ENCODE results near the gene PNMT. TPM values are rescaled to one million over a fixed set of nuclear protein-coding genes. Genes with fewer than 3 reads are reported as not detected.

The PNMT gene
- total and polyA plus RNA-seq, 8 donors: 0.45 to 16.6 (median 7.1) TPM; not detected in 2

GRCh38 chr17:39621523-39622379 lies 46.5 kb upstream of the PNMT start:
- Histone ChIP-seq H3K36me3 (no peaks in the 10 kb centered on the region), H3K27me3 (peaks cover 3 to 64% (median 22%) of the 10 kb centered on the region in 3 donors), H3K9me3 (no peaks in the 10 kb centered on the region), H3K4me1 (peaks cover 13 to 47% (median 44%) of the 10 kb centered on the region in 4 donors), H3K27ac (peak overlapping the region in 1 of 5 donors; percentile 18), H3K4me3 (no peak overlapping the region)
- 10 to 18% (median 11%) methylated on average over 19 to 26 of the region's 26 CpGs for WGBS, 5 donors
- peak; percentile 92 to 93 for DNase-seq
- TF ChIP-seq POLR2A (IDR thresholded peaks at IDR 0.05) (no peak), POLR2AphosphoS5 (IDR thresholded peaks at IDR 0.05) (peak in 2 of 3 donors; percentile 54 to 84), CTCF (IDR thresholded peaks at IDR 0.05) (peak in 5 of 7 experiments; percentile 91 to 100 (median 99)), EP300 (IDR thresholded peaks at IDR 0.05) (no peak)
- intact Hi-C loops (cut with DNase I; ENCODE audit: low total_unique reads): no loop called here

- intact Hi-C loops (cut with DNase I; ENCODE audit: low total_unique reads): no loop called here
- no peak for TF ChIP-seq EP300 (IDR thresholded peaks at IDR 0.05)
- Histone ChIP-seq H3K4me1 (peaks cover 15 to 49% (median 47%) of the 10 kb centered on the region in 4 donors), H3K27me3 (peaks cover 10 to 64% (median 29%) of the 10 kb centered on the region in 3 donors), H3K4me3 (no peak overlapping the region), H3K27ac (peak overlapping the region in 1 of 5 donors; percentile 18), H3K36me3 (no peaks in the 10 kb centered on the region), H3K9me3 (no peaks in the 10 kb centered on the region)
- no peak for DNase-seq
- 48 to 60% (median 55%) methylated on average over 16 of the region's 16 CpGs for WGBS, 5 donors
Observed at GRCh38 chr17:39622380-39623006, 45.8 kb upstream of the PNMT start.

GRCh38 chr17:39623356-39623950 lies 44.8 kb upstream of the PNMT start:
- TF ChIP-seq EP300 (IDR thresholded peaks at IDR 0.05) (no peak), POLR2AphosphoS5 (IDR thresholded peaks at IDR 0.05) (peak in 1 of 3 donors; percentile 44), CTCF (IDR thresholded peaks at IDR 0.05) (peak in 5 of 7 experiments; percentile 88 to 95 (median 92)), POLR2A (IDR thresholded peaks at IDR 0.05) (no peak)

GRCh38 chr17:39624313-39624712 lies 43.9 kb upstream of the PNMT start:
- peaks cover 10 to 66% (median 39%) of the 10 kb centered on the region in 3 donors for H3K27me3 ChIP-seq
- H3K4me3 ChIP-seq: no peak overlapping the region
- no peak overlapping the region for H3K27ac ChIP-seq
- no peaks in the 10 kb centered on the region for H3K9me3 ChIP-seq
- no peak for TF ChIP-seq POLR2A (IDR thresholded peaks at IDR 0.05)
- TF ChIP-seq POLR2AphosphoS5 (IDR thresholded peaks at IDR 0.05): no peak
- TF ChIP-seq CTCF (IDR thresholded peaks at IDR 0.05): no peak
- no peak for TF ChIP-seq EP300 (IDR thresholded peaks at IDR 0.05)
- WGBS, 5 donors: 78 to 88% (median 82%) methylated on average over 8 of the region's 8 CpGs
- DNase-seq: no peak
- intact Hi-C loops (cut with DNase I; ENCODE audit: low total_unique reads): no loop called here
- H3K4me1 ChIP-seq: peaks cover 11 to 50% (median 43%) of the 10 kb centered on the region in 4 donors
- no peaks in the 10 kb centered on the region for H3K36me3 ChIP-seq

More at GRCh38 chr17:39623356-39623950, 44.8 kb upstream of the PNMT start:
- intact Hi-C loops (cut with DNase I; ENCODE audit: low total_unique reads): no loop called here
- Histone ChIP-seq H3K4me1 (peaks cover 11 to 50% (median 47%) of the 10 kb centered on the region in 4 donors), H3K27ac (no peak overlapping the region), H3K27me3 (peaks cover 10 to 66% (median 37%) of the 10 kb centered on the region in 3 donors), H3K9me3 (no peaks in the 10 kb centered on the region), H3K36me3 (no peaks in the 10 kb centered on the region), H3K4me3 (no peak overlapping the region)
- peak; percentile 92 to 93 for DNase-seq
- 2 to 7% (median 5%) methylated on average over 16 of the region's 16 CpGs for WGBS, 5 donors

All from stomach (tissue), 9 donors.